Ammon's horn (tissue), 1 donor: ENCODE measurements around the gene ZC3H12A.

Source experiments
- DNase-seq: peaks from one replicate; pipeline ENCODE4 v3.0.0-alpha.2; 2016; ENCODE audit warnings: low spot score

ZC3H12A gene

DNA sequence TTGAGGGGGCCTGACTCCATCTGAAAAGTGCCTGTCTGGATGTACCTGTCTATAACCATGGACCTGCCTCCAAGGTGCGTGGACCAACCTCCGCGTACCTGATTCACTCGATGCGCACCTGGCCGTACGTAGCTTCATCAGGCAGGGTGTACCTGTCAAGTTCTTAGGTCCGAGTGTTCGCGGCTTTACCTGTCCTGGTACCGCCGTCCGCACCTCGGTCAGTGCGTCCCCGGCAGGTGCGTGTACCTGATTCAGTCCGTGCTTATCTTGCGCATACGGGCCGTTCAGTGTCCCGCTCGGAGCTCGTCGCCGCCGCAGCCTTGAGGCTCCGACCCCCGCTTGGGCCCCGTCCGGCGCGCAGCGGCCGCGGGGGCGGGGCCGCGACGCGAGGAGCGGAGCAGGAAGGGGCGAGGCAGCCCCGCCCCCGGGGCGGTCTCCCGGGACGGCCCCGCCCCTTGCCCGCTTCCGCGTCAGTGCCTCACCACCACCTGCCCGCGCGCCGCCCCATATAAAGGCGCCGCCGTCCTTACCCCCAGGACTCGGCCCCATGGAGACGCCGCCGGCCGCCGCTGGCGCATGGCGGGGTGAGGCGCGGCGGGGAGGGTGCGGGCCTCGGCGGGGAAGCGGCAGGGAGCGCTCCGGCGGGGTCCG lies at the start of gene ZC3H12A:
Gene ZC3H12A (plus strand): TSS at position 535 of the 651 bp plus-strand sequence. CDS start 917 bp downstream, outside the sequence.
- DNase-seq: peak; percentile 93

DNA sequence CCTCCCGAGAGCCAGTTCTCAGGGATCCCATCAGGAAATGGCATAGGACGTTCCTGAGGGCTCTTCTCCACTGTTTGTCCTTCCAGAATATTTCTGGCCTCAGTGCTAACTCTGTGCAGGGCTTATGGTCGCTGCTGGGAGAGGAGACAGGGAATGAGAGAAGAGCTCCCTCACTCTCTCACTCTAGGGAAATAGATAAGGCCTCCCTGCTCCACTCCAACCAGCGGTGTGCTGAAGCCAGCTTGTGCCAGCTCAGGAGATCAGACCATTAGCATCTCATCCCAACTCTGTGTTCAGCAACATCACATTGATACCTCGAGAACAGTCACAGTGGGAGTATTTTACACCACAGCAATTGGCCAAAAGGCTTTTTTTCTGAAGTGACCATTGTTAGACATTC lies 49.2 kb upstream of the ZC3H12A start:
- DNase-seq: no peak

DNA sequence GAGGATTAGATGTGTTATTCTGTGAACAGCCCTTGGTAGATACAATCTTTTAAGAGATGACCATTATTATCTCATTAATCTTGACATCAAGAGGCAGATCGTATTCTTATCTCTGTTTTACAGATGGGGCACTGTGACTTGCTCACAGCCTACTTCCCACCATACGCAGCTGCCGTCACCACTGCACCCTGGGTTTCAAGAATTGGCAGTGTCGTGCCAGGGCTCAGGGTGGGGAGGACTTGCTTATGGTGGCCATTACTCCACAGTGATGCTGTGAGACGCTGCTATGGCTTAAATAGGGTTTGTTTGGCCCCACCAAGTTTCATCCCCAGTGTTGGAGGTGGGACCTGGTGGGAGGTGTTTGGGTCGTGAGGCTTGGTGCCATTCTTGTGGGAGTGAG lies 45.4 kb upstream of the ZC3H12A start:
- DNase-seq: no peak

DNA sequence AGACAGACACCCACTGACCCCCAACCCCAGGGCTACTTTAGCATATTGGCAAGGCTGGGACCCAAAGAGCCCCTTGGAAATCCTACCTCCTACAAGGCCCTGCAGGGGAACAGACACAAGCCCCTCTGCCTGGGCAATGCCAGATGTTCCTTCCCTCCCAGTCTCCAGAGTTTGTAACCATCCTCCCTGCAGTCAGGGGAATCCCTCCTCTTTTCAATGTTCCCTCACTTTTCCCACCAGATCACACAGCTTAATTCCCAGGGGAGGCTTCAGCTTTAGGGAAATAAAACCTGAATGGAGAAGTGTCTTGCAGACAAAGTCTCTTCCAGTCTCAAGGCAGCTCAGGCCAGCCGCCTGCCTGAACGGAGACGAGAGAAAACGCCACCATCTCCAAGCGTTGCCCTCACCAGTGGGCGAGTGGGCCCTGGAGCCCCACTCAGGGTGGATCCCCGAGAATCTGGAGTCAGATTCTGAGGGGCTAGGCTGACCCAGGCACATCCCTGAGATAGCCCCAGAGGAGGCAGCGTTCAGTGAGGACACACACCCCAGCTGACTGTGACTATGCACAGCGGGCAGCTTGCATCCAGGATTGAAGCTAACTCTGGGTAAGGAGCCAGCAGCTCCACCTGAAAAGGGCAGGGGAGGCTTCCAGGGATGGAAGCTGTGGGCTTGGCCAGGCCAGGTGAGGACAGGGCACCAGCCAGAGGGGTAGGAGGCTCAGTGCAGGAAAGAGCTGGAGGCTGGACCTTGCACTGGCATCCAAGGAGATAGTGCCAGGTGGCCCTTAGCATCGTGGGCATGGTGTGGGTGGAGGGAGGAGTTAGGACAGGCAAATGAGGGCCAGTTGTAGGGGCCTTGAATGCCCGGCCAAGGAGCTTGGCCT lies 44.0 kb upstream of the ZC3H12A start:
- no peak for DNase-seq

DNA sequence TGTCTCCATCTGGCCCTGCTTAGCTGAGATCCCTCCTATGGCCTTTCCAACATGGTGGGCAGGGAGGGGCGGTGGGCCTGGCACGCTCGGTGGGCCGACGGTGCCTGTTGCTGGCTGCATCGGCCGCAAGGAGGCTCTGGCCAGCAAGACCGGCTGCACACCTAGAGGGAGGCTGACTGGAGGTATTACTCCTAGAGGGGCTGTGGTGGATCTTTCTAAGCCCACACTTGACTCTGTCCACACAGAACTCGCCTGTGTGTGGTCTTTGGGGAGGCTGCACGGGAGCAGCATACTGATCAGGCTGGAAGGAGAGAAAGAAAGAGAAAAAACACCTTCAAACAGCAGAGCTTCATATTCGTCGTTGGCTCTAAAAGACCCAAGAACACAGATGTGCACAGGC lies 41.7 kb upstream of the ZC3H12A start:
- DNase-seq: no peak

DNA sequence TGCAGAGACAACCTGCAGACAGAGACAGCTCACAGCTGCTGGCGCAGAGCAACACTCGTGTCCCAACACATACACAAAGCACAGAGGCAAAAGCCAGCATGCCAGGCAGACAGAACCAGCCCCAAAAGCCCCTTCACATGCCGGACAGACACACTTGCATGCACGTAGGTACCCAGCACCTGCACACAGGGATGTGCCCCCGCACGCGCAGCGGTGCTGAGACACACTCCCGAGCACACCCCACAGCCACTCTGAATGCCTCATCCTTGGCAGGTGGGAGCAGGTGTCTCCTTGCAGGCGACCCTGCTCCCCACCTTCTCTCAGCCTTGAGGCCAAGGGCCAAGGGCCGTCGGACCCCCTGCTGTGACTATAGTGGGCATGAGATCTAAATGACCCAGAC lies 41.2 kb upstream of the ZC3H12A start:
- DNase-seq: no peak

DNA sequence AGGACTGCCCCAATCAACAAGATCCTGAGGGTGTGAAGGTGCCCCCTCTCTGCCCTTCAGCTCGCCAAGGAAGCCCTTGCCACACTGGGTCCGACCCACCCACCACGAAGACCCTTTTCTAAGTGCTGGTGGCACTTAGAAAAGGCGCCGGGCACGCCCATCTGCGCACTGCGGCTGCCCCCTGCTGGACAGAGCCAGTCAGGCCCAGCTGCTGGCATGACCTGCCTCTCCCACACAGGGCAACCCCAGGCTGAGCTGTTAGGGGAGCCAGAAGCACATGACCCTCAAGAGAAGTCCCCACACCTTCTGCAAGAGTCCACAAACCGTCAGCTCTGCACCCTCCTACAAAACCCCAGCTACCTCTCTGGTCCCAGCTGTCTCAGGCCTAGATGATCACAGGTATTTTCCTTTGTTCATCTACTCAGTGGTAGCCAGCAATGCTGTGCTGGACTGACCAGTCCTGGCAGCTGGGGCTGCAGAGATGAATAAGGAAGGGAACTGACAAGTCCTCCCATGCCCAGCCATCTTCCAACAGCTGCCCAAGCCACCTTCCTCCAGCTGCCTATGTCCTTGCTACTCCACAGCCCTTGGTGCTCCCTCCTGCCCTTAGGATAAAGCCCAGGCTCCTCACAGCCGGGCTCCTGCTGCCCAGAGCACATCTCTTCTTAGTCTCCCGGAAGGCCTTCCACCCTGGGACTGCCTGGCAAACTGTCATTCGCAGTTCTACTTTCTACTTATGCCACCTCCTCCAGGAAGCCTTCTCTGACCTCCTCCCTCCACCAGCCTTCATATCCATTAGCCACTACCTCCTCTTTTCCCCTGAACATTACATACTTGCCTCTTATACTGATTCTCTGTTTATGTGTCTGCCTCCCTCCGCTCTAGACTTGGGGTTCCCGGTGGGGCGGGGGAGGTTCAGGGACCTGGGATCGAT lies 39.8 kb upstream of the ZC3H12A start:
- DNase-seq: peak; percentile 77

DNA sequence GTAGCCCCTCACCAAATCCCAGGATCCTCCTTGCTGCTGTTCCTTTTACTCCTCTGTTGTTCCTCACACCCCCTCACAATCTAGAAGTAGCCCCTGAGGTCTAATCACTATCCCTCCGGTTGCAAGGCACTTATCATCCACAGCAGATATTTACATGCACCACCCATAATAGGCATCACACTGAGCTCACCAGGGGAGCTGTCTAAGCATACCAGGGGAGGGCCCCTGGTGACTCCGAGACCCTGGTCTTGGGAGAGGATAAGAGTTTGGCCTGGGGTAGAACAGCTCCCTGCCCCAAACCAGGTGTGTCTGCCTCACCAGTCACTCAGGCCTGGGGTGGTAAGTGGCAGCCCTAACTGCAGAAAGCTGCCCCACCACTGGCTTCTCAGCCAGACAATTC lies 37.3 kb upstream of the ZC3H12A start:
- DNase-seq: no peak

DNA sequence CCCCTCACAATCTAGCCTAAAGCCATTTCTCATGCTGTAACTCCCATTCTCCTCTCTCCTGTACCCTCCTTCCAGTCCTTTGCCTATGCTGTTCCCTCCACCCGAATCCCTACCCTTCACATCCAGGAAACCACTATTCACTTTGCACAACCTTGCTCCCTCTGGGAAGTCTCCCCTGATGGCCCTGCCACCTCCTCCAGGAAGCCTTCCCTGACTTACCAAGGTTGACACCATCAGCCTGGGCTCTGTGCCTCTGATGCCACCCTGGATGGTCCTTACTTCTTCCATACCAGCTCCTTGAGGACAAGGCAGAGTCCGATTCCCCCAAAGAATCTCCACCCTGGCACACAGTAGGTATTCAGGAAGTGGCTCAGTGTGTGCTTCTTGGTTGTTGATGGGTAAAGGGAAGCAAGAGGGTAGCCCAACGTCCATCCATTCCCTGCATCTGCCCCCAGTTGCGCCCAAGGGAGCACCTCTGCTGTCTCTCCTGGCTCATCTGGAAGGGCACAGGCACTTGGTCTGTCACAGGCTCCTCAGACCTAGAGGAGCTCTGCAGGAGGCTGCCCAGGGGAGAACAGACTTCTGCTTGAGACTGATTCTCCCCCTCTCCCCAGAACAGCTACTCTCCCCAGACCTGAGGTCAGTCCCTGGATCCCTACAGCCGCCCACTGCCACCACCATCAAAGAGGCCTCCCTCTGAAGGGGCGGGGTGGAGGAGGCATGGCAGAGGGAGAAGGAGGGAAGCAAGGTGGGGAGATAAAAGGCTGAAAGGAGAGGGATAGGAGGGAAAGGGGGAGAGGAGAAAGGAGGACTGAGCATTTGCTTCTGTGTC lies 36.1 kb upstream of the ZC3H12A start:
- DNase-seq: no peak

DNA sequence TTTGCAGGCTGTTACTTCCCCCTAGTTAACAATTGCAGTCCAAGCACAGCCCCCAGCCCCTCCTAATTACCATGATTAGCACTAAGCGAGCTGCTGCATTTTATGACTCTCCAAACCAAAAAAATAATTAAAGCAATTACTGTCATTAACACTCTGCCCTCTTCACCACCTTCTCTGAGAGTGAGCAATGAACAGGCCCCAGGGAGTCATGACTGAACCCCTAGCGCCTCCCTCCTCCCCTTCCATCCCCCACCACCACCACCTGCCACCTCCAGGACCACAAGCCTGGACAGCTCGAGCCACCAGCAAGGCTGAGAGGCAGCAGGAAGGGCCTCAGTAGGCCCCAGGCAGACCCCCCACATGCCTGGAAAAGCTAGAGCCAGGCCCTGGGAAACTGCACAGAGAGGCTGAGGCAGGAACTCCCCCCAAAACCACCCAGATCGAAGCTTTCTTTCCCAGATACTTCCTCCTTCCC lies 35.5 kb upstream of the ZC3H12A start:
- no peak for DNase-seq

DNA sequence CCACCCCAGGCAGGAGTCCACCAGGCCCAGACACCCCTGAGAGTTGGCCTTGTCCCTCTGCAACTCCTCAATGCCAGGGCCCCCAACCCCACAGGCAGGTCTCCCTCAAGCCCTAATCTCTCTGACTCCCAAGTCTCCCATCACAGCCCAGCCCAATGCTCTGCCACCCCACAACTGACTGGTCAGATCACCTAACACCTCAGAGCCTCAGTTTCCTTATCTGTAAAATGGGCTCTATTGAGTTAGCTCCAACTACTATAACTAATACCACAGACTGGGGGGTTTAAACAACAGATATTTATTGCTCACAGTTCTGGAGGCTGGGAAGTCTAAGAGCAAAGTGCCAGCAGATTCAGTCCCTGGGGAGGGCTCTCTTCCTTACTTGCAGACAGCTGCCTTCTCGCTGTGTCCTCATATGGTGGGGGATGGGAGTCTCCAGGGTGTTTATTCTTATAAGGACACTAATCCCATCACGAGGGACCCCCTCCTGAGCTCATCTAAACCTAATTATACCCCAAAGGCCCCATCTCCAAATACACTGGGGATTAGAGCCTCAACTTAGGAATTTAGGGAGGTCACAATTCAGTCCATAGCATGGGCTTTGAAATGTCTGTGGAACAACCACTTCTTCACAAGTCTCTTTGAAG lies 34.9 kb upstream of the ZC3H12A start:
- no peak for DNase-seq

DNA sequence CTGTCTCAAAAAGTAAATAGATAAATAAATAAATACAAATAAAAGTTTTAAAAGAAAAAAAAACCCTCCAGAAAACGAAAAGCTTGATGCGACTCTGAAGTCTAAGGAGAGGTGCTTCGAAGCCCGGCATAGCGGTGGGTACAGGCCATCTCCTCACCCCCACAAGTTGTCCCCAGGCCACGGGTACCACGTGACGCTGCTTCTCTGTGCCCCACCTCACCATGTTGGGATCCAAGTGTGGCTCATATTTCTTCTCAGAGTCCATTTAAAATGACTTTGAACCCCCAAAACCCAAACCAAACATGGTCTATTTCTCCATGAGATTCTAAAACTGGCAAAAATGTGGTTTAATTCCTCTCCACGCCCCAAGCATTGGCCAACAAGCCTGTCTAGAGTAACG lies 32.9 kb upstream of the ZC3H12A start:
- no peak for DNase-seq

DNA sequence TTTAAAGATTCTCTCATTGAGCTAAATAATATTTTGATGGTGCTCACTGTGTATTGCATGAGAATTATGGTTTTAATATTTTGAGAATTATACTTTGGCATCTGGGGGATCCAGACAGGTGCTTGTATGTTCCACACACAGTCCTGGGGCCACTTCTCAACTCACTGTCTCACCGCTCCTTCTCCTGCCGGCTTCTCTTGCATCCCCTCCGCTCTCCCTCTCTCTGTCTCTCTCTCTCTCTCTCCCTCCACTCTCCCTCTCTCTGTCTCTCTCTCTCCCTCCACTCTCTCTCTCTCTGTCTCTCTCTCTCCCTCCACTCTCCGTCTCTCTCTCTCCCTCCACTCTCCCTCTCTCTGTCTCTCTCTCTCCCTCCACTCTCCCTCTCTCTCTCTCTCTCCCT lies 32.2 kb upstream of the ZC3H12A start:
- DNase-seq: no peak

DNA sequence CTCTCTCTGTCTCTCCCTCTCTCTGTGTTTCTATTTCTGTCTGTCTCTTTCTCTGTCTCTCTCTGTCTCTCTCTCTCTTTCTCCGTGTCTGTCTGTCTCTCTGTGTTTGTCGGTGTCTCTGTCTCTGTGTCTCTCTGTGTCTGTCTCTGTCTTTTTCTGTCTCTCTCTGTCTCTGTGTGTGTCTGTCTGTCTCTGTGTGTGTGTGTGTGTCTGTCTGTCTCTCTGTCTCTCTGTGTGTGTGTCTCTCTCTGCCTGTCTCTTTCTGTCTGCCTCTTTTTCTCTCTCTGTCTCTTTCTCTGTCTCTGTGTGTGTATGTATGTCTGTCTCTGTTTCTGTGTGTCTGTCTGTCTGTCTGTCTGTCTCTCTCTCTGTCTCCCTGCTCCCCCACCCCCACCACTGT lies 31.7 kb upstream of the ZC3H12A start:
- no peak for DNase-seq

DNA sequence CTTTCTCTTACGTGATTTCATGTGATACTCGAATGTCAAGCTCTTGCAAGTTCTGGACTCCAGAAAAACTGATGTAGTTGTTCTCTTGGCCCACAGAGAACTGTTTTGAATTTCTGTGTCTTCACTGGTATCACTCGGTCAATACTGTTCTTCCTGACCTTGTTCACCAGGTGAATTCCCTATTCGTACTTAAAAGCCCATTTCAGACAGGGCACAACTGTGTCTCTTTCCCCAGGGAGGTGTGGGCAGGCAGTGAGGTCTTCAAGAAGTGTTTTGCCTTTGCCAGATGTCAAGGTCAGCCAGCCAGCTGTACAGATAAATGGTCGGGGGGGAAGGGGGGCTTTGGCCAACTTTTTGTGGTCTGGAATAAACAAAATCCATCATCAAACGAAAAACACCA lies 27.5 kb upstream of the ZC3H12A start:
- DNase-seq: no peak

DNA sequence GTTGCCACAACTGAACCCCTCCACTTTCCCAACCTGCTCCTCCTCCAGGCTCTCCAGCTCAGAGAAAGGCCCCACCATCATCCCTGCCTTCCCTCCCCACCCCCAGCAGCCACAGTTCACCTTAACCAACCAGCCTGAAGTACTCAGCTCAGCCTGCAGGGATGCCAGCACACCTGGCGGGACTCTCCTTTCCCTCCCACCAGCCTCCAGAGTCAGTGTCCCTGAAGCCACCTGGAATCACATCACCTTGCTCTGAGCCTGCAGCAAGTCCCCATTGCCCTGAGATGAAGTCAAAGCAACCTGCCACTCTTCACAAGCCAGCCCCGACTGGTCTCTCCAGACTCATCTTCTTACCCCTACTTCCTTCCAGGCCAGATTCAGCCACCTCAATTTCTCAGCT lies 26.2 kb upstream of the ZC3H12A start:
- no peak for DNase-seq

DNA sequence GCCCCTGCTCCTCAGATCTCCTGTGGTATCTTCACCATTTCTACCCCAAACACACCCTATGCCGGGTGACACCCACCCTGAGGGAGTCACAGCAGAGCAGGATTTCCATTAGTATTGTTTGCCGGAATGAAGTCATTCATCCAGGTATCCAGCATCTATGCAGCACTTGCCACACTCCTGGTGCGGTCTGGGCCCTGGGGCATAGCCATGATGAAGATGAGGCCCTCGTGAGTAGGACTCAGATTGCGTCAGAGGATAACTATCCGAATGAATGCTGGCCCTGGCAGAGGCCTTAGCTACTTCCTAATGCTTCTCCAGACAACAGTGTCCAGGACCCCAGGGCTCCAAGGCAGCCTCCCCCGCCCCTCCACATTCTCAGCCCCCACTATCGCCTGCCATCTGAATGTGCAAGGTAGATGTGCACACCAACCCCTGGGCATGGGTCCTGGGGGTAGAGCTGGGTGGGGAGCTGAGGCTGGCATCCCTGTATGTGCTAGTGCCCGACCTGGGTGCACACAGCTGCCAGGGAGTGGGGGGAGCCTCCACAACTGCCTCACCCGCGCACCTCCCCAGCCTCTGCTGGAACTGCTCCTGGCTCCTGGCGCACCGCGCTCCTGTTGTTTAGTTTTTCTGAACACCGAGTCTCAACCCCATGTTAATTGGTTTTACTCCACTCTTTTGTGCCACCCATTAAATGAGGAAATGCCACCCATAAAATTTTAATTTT lies 25.5 kb upstream of the ZC3H12A start:
- DNase-seq: no peak

DNA sequence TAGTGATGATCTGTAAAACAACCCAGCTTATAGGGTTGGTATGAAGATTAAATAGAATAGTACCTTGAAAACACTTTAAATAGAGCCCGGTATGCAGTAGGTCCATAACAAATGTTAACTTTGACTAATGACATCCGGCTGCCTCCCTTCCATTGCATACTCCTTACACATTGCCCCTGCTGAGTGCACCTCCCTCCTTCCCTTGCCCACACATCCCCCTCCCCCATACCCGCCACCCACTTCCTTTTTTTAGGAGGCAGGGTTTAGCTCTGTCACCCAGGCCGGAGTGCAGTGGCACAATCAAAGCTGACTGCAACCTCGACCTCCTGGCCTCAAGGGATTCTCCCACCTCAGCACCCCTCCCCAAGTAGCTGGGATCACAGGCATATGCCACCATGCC lies 24.4 kb upstream of the ZC3H12A start:
- no peak for DNase-seq

DNA sequence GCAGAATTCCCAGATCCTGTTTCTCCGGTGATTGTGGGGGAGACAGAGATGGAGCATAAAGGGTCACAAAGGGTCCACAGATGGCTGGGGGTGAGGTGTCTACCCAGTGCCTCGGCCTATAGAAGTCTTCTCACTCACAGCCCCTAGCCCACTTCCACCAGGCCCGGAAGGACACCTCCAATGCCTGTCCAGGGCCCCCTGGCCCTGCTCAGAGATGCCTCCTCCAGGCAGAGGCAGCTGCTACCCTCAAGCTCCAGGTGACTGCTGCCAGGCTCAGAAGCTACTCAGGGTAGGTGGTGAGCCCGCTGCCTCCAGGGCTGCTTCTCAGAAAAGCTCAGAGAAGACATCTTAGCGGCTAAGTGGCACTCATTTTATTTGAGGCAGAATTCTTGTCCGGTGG lies 22.0 kb upstream of the ZC3H12A start:
- no peak for DNase-seq

DNA sequence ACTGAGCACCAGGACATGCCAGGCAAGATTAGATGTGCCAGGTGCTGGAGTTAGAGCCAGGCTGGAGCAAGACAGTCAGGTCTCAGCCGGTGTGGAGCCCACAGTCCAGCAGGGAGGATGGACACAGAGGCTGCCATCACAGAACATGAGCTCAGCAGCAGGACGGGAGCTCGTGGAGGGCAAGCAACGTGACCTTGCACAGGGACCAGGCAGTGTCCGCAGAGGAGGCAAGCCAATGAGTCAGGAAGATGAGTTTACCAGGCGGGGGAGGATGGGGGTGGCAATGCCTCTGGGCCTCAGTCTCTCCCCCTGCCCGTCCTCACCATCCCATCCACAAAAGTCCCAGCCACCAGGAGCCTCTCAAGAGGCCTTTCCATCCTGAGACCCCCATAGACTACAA lies 20.7 kb upstream of the ZC3H12A start:
- no peak for DNase-seq
